ENCODE results near the gene RNF6.
"Not testable (repeated sequence)": the region's sequence is repeated elsewhere in the genome, so short reads cannot be mapped to it uniquely, and the experiment has no call there.

The RNF6 gene

GRCh38 chr13:26221721-26222519, at the start of gene RNF6:
TSS of gene RNF6 (minus strand) at chr13:26222314. CDS start at chr13:26219649, 2,665 bp downstream.
- DNase-seq: peak; percentile 99 to 100

- DNase-seq: no peak
Observed at GRCh38 chr13:26270707-26271106, 48.6 kb upstream of the RNF6 start.

GRCh38 chr13:26266311-26266710, 44.2 kb upstream of the RNF6 start:
- DNase-seq: no peak

GRCh38 chr13:26262156-26262555, 40.0 kb upstream of the RNF6 start:
- DNase-seq: no peak

- DNase-seq: no peak
Observed at GRCh38 chr13:26259634-26260033, 37.5 kb upstream of the RNF6 start.

GRCh38 chr13:26257049-26257448, 34.9 kb upstream of the RNF6 start:
- no peak for DNase-seq

GRCh38 chr13:26255691-26256277, 33.7 kb upstream of the RNF6 start:
- DNase-seq: peak; percentile 51 to 75

- peak; percentile 14 to 61 for DNase-seq
Observed at GRCh38 chr13:26255115-26255514, 33.0 kb upstream of the RNF6 start.

- peak; percentile 55 to 63 for DNase-seq
Observed at GRCh38 chr13:26254583-26255111, 32.5 kb upstream of the RNF6 start.

- peak; percentile 96 to 100 for DNase-seq
Observed at GRCh38 chr13:26253787-26254582, 31.9 kb upstream of the RNF6 start, which contains the start of gene CDK8. TSS of gene CDK8 (plus strand) at chr13:26254129. CDS start at chr13:26254642, 513 bp downstream.

- no peak for DNase-seq
Observed at GRCh38 chr13:26253262-26253786, 31.2 kb upstream of the RNF6 start.

- DNase-seq: not testable (repeated sequence)
Observed at GRCh38 chr13:26252006-26252405, 29.9 kb upstream of the RNF6 start.

- DNase-seq: no peak
Observed at GRCh38 chr13:26249551-26249950, 27.4 kb upstream of the RNF6 start.

GRCh38 chr13:26247608-26248007, 25.5 kb upstream of the RNF6 start:
- no peak for DNase-seq

- peak; percentile 6 to 33 for DNase-seq
Observed at GRCh38 chr13:26247011-26247410, 24.9 kb upstream of the RNF6 start.

GRCh38 chr13:26246154-26246553, 24.0 kb upstream of the RNF6 start:
- no peak for DNase-seq

GRCh38 chr13:26236296-26236695, 14.2 kb upstream of the RNF6 start:
- DNase-seq: no peak

- DNase-seq: no peak
Observed at GRCh38 chr13:26230703-26231102, 8.6 kb upstream of the RNF6 start.

- no peak for DNase-seq
Observed at GRCh38 chr13:26229080-26229615, 7.0 kb upstream of the RNF6 start.

GRCh38 chr13:26228096-26228495, 6.0 kb upstream of the RNF6 start:
- peak; percentile 33 to 57 for DNase-seq

- no peak for DNase-seq
Observed at GRCh38 chr13:26227166-26227971, 5.3 kb upstream of the RNF6 start.

Measured in NCI-H524 (cell line).